Panc1 (cell line): ENCODE measurements around the gene THADA. TPM values are rescaled to one million over a fixed set of nuclear protein-coding genes. Genes with fewer than 3 reads are reported as not detected.

Source experiments
- ATAC-seq: fragments of 200-7000 bp; cut with Tn5 transposase; 2 replicates; pipeline ENCODE4 v1.9.1; 2020; ENCODE audit warnings: mild to moderate bottlenecking, moderate library complexity
- BruUV-seq: library from RNA; stranded (reverse); fragments of 400-500 nt; replicated peaks from 2 replicates; lab custom pipeline; 2021; lab: Mats Ljungman, UMichigan
- CTCF ChIA-PET: fragments of 300-600 bp; sonication (Branson Sonifier 250); formaldehyde crosslinking; loops from one replicate; lab custom pipeline; 2022; ENCODE audit warnings: antibody characterized with exemption; lab: Charles Lee
- POLR2A ChIA-PET: fragments of 300-600 bp; sonication (Branson Sonifier 250); formaldehyde crosslinking; loops from one replicate; lab custom pipeline; 2022; ENCODE audit warnings: antibody characterized with exemption; lab: Charles Lee
- DNase-seq: peaks from one replicate; pipeline ENCODE4 v3.0.0-alpha.2; 2010; ENCODE audit warnings: low read depth, low spot score
- H3K27ac ChIP-seq: 2 replicates; pipeline ENCODE4 v1.5.1; 2011; ENCODE audit warnings: mild to moderate bottlenecking, low read length, inconsistent platforms
- H3K27me3 ChIP-seq: fragments of 200-500 bp; sonication (Bioruptor generic); 2 replicates; pipeline ENCODE4 v1.6.0; 2014; ENCODE audit warnings: low read length, inconsistent platforms; ENCODE audit not compliant: control insufficient read depth, insufficient read depth
- H3K36me3 ChIP-seq: fragments of 200-500 bp; sonication (Bioruptor generic); 2 replicates; pipeline ENCODE4 v1.5.1; 2014; ENCODE audit warnings: inconsistent platforms, mild to moderate bottlenecking, low read length, moderate library complexity; ENCODE audit not compliant: control insufficient read depth, insufficient read depth
- H3K4me1 ChIP-seq: 2 replicates; pipeline ENCODE4 v1.5.1; 2011; ENCODE audit warnings: inconsistent platforms, mild to moderate bottlenecking, low read length, moderate library complexity; ENCODE audit not compliant: control insufficient read depth, insufficient read depth
- H3K4me3 ChIP-seq, 2 experiments: 2 replicates each; pipeline ENCODE4 v1.5.1; 2011 to 2012; ENCODE audit warnings: low read depth in 2 of 2, low read length in 2 of 2, mild to moderate bottlenecking in 2 of 2, inconsistent platforms in 1 of 2, moderate library complexity in 1 of 2
- H3K9me3 ChIP-seq: fragments of 200-500 bp; sonication (Bioruptor generic); 2 replicates; pipeline ENCODE4 v1.5.1; 2014; ENCODE audit warnings: low read depth, mild to moderate bottlenecking, inconsistent platforms, low read length, moderate library complexity; ENCODE audit not compliant: control insufficient read depth, insufficient read depth
- POLR2AphosphoS5 ChIP-seq: IDR thresholded peaks from 2 replicates; pipeline ENCODE4 v1.6.1; 2012; ENCODE audit warnings: mild to moderate bottlenecking, low read depth, low read length, moderate library complexity
- SIN3A ChIP-seq: IDR thresholded peaks from 2 replicates; pipeline ENCODE4 v1.6.1; 2012; ENCODE audit warnings: low read depth, mild to moderate bottlenecking, low read length, moderate library complexity, borderline replicate concordance; ENCODE audit not compliant: insufficient read depth
- TCF7L2 ChIP-seq: IDR thresholded peaks from 2 replicates; pipeline ENCODE4 v1.6.1; 2011; ENCODE audit warnings: mild to moderate bottlenecking, low read depth, low read length, inconsistent platforms
- in situ Hi-C: cut with HindIII; loops from 2 replicates; pipeline ENCODE4 v1.10.0; 2016; ENCODE audit warnings: low sequenced_read_pairs, low pct_unique_long_range_greater_than_20kb
- intact Hi-C: fragments of 100-400 bp; cut with micrococcal nuclease; formaldehyde crosslinking; loops from one replicate; pipeline ENCODE4 v1.10.0; 2022; ENCODE audit not compliant: unreplicated experiment
- total RNA-seq: library from RNA; stranded (reverse); gene quantifications from one replicate; pipeline ENCODE4 v1.2.1, GENCODE V29; 2021; ENCODE audit not compliant: unreplicated experiment
- TF ChIP-seq, protein P1 (sequence below): fragments of 450-650 bp; IDR thresholded peaks from 2 replicates; pipeline ENCODE4 v1.5.1; 2017; ENCODE audit warnings: mild to moderate bottlenecking
- TF ChIP-seq, protein P2 (sequence below), 2 experiments: IDR thresholded peaks; 2 replicates each; pipeline ENCODE4 v1.6.1; 2011 to 2012; ENCODE audit warnings: low read depth in 2 of 2, control low read depth in 1 of 2, low read length in 1 of 2, mild to moderate bottlenecking in 1 of 2, moderate library complexity in 1 of 2; ENCODE audit not compliant: insufficient read depth in 1 of 2

THADA gene
- total RNA-seq, 1 experiment from 2014 or later: 37.2 TPM

DNA sequence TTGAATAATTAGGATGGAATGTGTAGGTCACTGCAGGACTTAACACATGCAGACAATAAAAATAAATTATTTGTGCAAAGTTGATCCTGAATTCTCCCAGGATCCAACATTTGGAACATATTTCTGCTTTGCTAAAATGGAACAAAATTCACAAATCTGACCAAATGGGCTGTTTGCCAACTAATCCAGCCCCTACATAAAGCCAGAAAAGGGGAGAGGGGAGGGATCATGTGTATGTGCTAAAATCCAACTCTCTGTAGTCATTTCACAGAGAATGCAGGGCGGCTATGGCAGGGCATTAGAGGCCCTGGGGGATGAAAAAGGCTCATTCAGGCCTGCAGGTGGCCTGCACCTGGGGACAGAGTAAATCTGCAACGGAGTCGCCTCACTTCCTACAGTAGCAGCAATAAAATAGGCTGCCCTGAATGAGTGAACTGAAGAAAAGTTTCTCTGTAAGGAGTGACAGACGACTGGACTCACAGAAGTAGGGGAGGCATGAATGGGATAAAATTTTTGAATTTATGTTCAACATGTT, 365.4 kb downstream of the THADA start:
- intact Hi-C loops: no loop called here

DNA sequence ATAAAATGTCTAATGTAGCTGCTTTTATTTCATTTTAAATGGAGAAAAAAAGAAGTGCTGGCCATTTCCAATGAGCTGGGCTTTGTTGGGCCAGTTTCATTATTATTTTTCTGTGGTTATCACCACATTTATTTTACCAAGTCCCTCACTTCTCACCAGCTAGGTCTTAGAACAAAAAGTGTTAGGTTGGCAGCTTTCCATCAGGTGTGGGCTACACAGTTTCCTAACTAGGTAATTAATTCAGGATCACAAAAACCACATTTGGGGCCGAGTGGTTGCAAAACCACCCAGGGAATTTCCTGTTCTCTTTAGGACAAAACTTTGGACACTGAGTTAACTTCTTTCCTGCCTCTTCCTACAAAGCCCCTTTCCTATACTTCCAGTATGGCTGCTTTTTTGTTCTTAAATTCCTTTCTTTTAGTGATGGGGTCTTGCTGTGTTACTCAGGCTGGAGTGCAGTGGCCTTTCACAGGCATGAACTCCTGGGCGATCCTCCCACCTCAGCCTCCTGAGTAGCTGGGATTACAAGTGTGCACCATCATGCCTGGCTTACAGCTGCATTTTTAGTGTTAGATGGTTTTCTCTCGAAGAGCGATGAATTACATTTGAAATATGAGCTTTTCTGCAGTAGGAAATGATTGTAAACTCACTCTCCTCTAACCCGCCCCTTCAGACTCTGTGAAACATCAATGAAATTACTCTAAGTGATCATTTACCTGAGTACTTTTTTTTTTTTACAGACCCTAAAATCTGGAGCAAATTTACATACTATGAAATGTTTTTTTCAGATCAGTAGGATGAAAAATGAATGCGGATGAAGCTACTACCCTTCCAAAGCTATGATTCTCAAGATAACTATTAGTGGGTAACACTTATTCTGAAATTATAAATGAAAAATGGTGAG, 366.8 kb downstream of the THADA start:
- H3K27me3 ChIP-seq: no peaks in the 10 kb centered on the region
- POLR2A ChIA-PET: interaction anchor here (0.6 kb wide), 1 partner anchor 85 kb away, joined by 8 read pairs; no protein-coding TSS in a partner anchor
- peaks cover 16% of the 10 kb centered on the region for H3K4me1 ChIP-seq
- in situ Hi-C loops (no loop called here), intact Hi-C loops (loop anchor here (2.0 to 10.0 kb wide), 5 partner anchors 98 to 402 kb away; no protein-coding TSS in a partner anchor)
- BruUV-seq: no TSS peak
- ATAC-seq (no peak), DNase-seq (no peak)
- TF ChIP-seq SIN3A (no peak), TCF7L2 (no peak), POLR2AphosphoS5 (no peak)
- TF ChIP-seq, protein P1, sequence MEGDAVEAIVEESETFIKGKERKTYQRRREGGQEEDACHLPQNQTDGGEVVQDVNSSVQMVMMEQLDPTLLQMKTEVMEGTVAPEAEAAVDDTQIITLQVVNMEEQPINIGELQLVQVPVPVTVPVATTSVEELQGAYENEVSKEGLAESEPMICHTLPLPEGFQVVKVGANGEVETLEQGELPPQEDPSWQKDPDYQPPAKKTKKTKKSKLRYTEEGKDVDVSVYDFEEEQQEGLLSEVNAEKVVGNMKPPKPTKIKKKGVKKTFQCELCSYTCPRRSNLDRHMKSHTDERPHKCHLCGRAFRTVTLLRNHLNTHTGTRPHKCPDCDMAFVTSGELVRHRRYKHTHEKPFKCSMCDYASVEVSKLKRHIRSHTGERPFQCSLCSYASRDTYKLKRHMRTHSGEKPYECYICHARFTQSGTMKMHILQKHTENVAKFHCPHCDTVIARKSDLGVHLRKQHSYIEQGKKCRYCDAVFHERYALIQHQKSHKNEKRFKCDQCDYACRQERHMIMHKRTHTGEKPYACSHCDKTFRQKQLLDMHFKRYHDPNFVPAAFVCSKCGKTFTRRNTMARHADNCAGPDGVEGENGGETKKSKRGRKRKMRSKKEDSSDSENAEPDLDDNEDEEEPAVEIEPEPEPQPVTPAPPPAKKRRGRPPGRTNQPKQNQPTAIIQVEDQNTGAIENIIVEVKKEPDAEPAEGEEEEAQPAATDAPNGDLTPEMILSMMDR: no peak
- TF ChIP-seq, protein P2, sequence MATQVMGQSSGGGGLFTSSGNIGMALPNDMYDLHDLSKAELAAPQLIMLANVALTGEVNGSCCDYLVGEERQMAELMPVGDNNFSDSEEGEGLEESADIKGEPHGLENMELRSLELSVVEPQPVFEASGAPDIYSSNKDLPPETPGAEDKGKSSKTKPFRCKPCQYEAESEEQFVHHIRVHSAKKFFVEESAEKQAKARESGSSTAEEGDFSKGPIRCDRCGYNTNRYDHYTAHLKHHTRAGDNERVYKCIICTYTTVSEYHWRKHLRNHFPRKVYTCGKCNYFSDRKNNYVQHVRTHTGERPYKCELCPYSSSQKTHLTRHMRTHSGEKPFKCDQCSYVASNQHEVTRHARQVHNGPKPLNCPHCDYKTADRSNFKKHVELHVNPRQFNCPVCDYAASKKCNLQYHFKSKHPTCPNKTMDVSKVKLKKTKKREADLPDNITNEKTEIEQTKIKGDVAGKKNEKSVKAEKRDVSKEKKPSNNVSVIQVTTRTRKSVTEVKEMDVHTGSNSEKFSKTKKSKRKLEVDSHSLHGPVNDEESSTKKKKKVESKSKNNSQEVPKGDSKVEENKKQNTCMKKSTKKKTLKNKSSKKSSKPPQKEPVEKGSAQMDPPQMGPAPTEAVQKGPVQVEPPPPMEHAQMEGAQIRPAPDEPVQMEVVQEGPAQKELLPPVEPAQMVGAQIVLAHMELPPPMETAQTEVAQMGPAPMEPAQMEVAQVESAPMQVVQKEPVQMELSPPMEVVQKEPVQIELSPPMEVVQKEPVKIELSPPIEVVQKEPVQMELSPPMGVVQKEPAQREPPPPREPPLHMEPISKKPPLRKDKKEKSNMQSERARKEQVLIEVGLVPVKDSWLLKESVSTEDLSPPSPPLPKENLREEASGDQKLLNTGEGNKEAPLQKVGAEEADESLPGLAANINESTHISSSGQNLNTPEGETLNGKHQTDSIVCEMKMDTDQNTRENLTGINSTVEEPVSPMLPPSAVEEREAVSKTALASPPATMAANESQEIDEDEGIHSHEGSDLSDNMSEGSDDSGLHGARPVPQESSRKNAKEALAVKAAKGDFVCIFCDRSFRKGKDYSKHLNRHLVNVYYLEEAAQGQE (IDR thresholded peaks at IDR 0.05; ENCODE audit: insufficient read depth in 1 of 2, low read depth in 2 of 2, low read length in 1 of 2): no peak
- CTCF ChIA-PET: interaction anchor here (0.6 to 1.6 kb wide), 11 partner anchors 58 to 409 kb away, joined by 3 to 12 read pairs (median 3); no protein-coding TSS in a partner anchor
- H3K27ac ChIP-seq: peak overlapping the region; percentile 83; the same call in 1 of the 2 replicates
- H3K36me3 ChIP-seq: peaks cover 4% of the 10 kb centered on the region
- no peak overlapping the region for H3K4me3 ChIP-seq
- H3K9me3 ChIP-seq: no peaks in the 10 kb centered on the region

More for the DNA sequence above, 365.4 kb downstream of the THADA start:
- Histone ChIP-seq H3K4me1 (peaks cover 16% of the 10 kb centered on the region), H3K4me3 (no peak overlapping the region), H3K27me3 (no peaks in the 10 kb centered on the region), H3K9me3 (no peaks in the 10 kb centered on the region), H3K36me3 (peaks cover 4% of the 10 kb centered on the region), H3K27ac (no peak overlapping the region)
- BruUV-seq: no TSS peak
- CTCF ChIA-PET: no interaction called here
- in situ Hi-C loops: no loop called here
- TF ChIP-seq SIN3A (no peak), POLR2AphosphoS5 (no peak), TCF7L2 (no peak)
- TF ChIP-seq, protein P2 (IDR thresholded peaks at IDR 0.05; ENCODE audit: insufficient read depth in 1 of 2, low read depth in 2 of 2, low read length in 1 of 2): no peak
- TF ChIP-seq, protein P1: no peak
- ATAC-seq (no peak), DNase-seq (no peak)
- POLR2A ChIA-PET: no interaction called here
